Left ventricle myocardium superior (tissue), 1 donor: ENCODE results near the gene DAB1. TPM values are rescaled to one million over a fixed set of nuclear protein-coding genes. Genes with fewer than 3 reads are reported as not detected.
A peak's percentile ranks its signal among the peaks of the same experiment; 100 is the strongest.
"Not testable (repeated sequence)": the region's sequence is repeated elsewhere in the genome, so short reads cannot be mapped to it uniquely, and the experiment has no call there.

ENCODE experiments used
- ATAC-seq: fragments of 200-7000 bp; cut with Tn5 transposase; one replicate; pipeline ENCODE4 v1.9.1; 2020; ENCODE audit warnings: mild to moderate bottlenecking, moderate library complexity
- DNase-seq: peaks from one replicate; pipeline ENCODE4 v3.0.0-alpha.2; 2020
- intact Hi-C: fragments of 100-400 bp; cut with micrococcal nuclease; formaldehyde crosslinking; loops from one replicate; pipeline ENCODE4 v1.11.0; 2022
- total RNA-seq: library from RNA; stranded (reverse); fragmentation: NEBNext Ultra II Directional; extraction: Animal tissue kit (Norgen Biotek cat#: 25700); gene quantifications from one replicate; pipeline ENCODE4 v1.2.1, GENCODE V29; 2021
- donor health status: DM: no; HTN: yes; CAD: no; lungs with severe emphysema.

The DAB1 gene
- total RNA-seq, 1 donor from 2014 or later: 2.6 TPM

DNA sequence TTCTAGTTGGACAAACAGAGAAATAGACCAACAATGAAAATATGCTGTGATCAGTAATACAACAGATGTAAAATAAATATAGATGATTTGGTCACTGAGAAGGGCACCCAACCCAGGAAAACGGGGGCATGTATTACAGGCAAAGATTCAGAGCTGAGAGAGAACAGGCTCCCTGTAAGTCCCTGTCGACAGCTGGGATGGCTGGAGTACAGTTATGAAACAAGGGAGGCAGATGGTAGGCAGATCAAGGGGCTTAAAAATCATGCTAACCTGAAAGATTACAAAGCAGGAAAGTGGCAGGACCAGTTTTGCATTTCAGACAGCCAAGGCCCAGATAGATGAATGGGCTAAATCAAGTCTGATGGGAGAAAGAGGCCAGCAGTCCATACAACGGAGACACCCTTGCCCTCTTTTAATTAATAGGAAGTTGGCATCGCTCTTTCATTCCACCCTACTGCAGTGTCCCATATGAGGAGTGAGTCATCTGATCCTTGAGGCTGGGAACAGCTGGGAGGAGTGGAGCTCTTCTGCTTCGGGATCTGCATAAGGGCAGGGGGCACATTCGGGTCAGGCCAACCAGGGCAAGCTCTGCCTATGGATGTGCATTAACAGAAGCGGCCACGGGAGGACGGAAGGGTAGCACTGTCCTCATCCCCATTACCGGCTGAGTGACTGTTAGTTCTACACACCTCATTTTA lies 171.1 kb downstream of the DAB1 start:
- ATAC-seq (peak; percentile 32), DNase-seq (no peak)
- intact Hi-C loops: no loop called here

DNA sequence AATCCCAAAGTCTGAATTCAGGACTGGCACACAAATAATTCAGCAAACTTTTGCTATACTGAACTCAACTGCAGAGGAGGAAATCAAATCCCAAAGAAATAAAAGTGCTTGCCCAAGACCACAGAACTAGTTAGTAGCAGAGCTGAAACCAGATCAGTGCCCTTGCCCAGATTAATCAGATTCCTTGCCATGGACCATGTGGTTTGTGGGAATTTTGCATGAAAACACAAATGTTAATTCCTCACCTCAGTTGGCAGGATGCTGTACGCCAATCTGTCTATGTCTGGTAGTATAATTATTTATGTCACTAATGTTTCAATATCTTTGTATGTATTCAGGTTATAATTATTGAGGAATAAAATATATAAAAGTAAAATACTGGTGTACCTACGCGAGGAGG lies 173.8 kb downstream of the DAB1 start:
- no peak for ATAC-seq
- no peak for DNase-seq
- intact Hi-C loops: no loop called here

DNA sequence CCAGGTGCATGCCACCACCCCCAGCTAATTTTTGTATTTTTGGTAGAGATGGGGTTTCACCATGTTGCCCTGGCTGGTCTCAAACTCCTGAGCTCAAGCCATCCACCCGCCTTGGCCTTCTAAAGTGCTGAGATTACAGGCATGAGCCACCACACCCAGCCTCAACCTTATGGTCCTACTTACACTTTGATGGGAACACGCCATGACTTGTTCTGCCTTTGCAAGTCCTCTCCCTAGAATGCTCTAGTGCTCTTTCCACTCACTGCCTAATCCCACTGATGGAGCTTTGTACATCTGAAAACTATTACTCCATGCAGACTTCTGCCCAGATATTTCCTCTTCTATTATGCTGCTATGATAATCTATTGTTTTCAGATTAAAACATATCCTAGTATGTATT lies 174.3 kb downstream of the DAB1 start:
- ATAC-seq (no peak), DNase-seq (no peak)
- intact Hi-C loops: no loop called here

DNA sequence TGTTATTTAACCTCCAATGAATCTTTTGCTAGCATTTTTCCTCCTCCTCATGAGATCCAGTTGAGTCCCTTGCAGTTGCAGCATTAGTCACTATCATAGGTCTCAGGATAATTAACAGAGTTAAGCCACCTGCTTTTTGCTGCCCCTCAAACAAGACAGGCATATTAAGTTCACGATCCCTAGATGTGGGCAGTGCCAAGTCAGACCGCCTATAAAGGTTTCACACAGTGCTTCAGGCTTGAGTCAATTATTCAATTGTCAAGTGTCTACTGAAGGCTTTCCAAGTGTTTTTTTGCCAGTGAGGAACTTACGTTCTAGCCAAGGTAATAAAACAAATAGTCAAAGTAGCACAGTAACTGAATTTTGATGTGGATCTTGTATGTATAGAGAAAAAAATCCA lies 175.0 kb downstream of the DAB1 start:
- DNase-seq: no peak
- ATAC-seq: no peak
- intact Hi-C loops: no loop called here

DNA sequence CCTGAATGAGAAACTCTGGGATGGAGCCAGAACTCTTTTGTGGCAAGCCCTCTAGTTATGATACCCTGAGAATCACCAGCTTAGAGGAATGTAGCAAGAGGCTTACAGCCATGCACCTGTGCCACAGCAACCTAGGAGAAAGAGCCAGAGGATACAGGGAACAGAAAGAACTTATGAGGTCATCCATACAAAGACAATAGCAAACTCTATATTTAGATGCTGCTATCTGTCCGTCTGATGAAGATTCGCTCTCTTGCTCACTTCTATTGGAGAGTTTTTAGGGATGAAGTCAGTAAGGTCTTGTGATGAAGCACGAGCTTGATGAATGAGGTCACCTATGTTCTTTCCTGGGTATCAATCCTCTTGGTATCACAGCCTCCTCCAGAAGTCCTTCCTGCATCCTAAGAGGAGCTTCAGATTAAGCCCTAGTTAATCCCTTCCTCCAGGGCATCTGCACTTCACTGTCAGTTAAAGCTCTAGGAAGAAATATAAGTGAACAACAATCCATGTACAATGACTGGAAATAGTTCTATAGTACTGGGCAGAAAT lies 185.6 kb downstream of the DAB1 start:
- intact Hi-C loops: no loop called here
- ATAC-seq (no peak), DNase-seq (no peak)

DNA sequence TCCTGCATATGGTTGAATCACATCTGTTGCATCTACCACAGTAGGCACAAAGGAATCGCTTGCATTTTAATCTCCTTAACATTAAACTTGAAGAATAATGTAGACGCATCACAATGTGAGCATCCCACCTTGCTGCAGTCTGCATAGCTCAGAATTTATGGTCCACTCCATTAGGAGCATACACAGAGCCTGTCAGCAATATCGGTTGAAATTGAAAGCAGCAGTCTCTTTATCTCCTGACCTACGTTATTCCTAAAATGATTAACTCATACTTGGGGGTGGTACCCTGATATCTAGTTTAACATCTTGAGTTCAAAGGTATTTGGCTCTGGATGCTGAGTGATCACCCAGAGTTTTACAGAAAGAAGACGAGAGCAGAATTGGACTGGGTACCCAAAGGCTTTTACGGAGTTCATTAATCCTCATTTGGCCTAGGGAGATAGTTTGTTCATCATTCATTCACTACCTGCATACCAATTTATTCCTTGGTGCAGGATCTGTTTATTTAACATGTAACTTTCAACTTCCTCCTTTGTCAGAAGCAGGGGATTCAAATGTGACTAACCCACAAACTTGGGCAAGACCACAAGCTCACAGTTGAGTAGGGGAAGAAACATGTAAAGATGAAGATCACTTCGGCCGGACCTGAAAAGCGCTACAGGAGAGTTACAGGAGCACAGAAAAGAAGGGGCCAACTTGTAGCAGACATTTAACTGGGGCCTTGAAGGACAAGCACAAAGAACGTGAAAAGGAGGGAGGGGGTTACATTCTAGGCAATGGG lies 187.9 kb downstream of the DAB1 start:
- no peak for DNase-seq
- intact Hi-C loops: no loop called here
- ATAC-seq: no peak

DNA sequence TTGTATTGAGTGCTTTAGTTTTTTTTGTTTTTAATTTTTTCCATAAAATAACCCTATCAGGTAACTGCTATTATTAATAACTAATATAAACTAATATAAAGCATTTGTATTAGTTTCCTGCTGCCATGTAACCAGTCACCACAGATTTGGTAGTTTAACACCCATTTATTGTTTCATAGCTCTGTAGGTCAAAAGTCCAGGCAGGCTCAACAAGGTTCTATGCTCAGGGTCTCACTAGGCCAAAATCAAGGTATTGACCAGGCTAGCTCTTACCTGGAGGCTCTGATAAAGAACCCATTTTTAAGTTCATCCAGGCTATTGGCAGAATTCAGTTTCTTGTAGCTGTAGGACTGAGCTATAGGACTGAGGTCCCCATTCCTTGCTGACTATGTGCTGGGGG lies 189.4 kb downstream of the DAB1 start:
- intact Hi-C loops: no loop called here
- no peak for DNase-seq
- ATAC-seq: no peak

DNA sequence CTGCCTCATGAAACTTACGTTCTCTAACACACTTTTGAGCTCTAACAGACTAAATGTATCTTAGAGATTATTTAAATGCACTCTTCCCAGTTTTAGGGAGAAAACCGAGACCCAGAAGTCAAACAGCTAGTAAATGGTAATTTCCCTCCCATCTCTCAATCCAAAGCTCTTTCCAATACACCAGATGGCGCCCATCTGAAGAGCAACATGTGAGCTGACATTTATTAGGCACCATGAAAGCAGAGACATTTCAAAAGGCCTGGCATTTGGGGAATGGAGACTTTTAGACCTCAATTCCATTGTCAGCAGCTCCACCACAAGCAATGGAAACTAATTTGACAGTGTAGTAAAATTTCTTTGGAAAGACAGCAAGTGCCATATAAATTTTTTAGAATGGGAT lies 191.4 kb downstream of the DAB1 start:
- ATAC-seq (no peak), DNase-seq (no peak)
- intact Hi-C loops: no loop called here

DNA sequence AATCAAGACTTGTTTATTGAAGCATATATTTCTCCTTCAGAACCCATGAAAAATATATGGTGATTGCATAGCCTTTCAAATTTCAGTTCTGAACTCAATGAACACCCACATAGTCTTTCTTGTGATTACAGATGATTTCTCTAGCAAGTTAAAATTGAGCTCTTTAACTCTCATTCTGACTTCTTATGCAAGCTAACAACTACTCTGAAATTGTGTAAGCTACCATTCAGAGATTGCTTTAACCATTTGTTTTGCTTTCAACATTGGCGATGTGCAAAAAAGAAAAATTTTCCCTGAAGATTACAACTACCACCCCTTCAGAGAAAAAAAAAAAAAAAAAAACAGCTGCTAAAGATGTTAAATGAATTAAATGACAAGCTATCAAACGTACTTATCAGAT lies 193.9 kb downstream of the DAB1 start:
- ATAC-seq (no peak), DNase-seq (no peak)

DNA sequence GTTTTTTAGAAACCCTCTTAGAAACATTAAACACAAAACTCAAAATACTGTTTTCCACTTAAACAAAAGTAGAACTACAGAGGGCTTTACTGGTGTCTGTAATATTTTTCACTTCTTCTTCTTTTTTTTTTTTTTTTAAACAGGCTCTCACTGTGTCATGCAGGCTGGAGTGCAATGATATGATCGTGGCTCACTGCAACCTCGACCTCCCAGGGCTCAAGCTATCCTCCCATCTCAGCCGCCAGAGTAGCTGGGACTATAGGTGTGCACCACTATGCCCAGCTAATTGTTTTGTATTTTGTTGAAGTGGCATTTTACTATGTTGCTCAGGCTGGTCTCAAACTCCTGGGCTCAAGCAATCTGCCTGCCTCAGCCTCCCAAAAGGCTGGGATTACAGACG lies 194.8 kb downstream of the DAB1 start:
- DNase-seq (no peak), ATAC-seq (no peak)
- intact Hi-C loops: no loop called here

More for the DNA sequence above, 193.9 kb downstream of the DAB1 start:
- intact Hi-C loops: no loop called here

DNA sequence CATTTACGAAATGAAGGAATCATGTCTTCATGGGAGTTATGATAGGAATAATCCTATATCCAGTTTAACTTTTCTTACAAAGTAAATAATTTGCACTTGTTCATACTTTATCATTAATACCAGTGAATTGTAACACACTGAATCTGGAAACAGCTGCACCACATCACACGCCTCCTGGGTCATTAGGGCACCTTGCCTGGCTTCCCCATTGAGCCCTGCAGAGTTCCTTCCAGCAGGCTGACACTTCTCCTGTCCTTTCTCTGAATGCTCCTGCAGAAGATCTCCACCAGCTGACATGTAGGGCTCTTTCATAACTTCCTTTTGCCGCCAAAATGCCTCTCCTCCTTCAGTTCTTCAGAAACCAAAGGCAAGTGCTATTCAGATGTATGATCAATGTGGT lies 201.1 kb downstream of the DAB1 start:
- intact Hi-C loops: no loop called here
- no peak for DNase-seq
- ATAC-seq: no peak

DNA sequence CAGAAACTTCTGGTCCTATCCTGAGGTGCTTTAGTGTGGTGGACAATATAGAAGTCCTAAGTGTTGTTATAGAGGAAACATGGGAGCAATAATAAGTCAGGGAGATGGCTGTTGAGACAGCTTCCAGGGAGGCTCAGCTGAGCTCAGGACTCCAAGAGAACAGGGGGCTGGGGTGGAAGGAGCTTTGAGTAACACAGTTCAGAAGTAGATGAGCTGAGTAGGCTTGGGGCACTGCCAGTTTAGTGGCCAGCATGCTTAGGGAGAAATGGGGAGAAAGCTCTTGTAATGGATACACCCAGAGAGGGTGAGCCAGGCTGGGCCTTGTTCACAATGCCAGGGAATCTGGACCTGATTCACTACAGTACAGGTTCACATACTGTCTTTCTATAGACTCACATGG lies 201.6 kb downstream of the DAB1 start:
- intact Hi-C loops: no loop called here
- ATAC-seq: no peak
- DNase-seq: no peak

DNA sequence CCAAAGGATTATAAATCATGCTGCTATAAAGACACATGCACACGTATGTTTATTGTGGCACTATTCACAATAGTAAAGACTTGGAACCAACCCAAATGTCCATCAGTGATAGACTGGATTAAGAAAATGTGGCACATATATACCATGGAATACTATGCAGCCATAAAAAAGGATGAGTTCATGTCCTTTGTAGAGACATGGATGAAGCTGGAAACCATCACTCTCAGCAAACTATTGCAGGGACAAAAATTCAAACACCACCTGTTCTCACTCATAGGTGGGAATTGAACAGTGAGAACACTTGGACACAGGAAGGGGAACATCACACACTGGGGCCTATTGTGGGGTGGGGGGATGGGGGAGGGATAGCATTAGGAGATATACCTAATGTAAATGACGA lies 203.0 kb downstream of the DAB1 start:
- DNase-seq, ATAC-seq, intact Hi-C loops: not testable (repeated sequence)

DNA sequence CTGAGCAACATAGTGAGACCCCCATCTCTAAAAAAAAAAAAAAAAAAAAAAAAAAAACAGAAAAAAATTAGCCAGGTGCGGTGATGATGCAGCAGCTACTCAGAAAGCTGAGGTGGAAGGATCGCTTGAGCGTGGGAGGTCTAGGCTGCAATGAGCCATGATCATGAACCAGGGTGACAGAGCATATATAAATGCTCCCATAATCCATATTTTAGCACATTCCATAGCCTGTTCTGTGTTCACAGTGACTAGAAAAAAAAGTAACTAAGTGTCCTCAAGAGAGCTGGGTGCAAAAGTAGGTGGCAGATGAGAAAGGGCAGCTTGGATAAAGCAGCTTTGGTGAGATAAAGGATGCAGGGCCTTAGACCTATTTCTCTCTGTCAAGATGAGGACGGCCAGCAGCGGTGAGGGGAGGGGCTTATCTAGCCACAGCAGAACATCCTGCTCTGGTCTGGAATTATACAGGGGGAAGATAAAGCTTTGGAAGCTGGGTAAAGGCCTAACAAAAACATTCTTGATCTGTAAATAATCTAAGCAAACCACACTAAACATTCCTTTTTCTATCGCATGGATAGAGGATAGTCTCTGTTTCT lies 205.3 kb downstream of the DAB1 start:
- ATAC-seq (peak; percentile 68), DNase-seq (peak; percentile 35)
- intact Hi-C loops: no loop called here

DNA sequence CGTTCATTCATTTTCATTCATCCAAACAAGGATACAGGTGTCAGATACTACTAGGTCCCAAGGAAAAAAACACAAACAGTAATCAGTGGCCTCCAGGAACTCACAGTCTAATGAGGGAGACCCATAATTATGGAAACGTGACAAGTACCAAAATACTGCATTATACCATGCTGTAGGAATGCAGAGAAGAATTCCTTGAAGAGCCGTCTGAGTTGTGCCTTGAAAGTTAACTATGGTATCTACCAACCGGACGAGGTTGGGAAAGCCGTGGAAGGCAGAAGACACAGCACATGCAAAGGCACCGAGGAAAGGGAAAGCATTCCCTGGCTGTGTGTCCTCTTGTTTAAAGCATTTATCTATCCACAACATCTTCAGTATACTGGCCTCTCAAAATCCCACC lies 206.0 kb downstream of the DAB1 start:
- intact Hi-C loops: no loop called here
- ATAC-seq (no peak), DNase-seq (no peak)

DNA sequence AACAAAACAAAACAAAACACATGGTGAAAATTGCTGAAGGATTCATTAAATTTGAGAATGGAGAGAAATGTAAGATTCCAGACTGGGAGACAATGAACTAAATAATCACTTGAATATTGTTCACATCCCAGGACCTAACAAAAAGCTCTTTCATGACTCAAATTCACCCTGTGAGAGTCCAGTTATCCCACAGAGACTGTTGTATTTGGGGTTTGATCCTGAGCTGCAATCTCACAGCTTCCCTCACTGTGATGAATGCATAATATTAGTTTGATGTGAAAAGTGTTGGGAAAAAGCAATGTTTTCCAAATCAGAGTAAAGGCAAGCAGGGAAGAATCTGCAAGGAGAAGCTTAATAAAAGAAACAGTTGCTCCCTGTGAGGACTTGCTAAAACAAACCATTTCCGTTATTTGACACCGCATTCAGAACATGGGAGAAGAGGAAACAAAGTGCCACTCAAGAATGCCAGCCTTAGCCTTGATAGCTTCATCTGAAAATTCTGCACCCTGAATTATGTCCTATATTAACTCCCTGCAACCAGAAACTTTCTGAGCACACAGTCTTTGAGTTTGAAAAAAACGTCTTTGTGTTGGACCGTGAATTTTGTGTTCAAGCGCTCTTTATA lies 208.8 kb downstream of the DAB1 start:
- intact Hi-C loops: no loop called here
- ATAC-seq: no peak
- no peak for DNase-seq

DNA sequence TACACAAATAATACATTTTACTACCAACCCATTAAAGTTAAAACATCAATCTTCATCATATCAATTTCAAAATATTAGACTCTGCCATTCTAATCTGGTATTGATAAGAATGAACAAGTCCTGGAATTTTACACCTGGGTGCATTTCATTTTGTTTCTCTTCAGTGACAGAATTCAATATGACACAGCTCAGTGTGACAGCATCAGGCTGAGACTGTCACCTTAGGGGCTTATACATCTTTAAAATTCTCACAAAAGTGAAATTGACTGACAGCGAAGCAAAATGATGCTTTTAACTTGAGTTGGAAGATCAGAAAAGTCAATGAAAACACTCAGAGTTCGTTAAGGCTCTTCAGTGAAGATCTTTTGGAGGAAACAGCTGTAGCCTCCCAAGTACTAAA lies 213.0 kb downstream of the DAB1 start:
- intact Hi-C loops: no loop called here
- no peak for DNase-seq
- no peak for ATAC-seq

DNA sequence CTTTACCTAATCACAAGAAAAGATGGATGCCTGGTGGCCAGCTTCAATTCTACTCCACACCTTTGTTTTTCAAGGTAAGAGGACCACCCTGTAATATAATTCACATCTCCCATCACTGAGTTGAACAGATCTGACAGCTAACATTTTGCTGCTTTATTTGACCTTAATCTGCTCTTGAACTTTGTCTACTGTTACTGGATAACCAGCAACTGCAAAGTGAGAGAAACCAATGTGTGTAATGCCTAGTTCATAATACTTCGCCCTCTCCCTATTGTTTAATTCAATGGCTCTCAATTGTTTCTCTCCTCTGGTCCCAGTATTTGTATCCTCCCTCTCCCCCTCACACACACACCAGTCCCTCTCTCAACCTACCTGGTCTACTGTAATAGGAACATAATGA lies 214.4 kb downstream of the DAB1 start:
- ATAC-seq (no peak), DNase-seq (no peak)
- intact Hi-C loops: no loop called here

DNA sequence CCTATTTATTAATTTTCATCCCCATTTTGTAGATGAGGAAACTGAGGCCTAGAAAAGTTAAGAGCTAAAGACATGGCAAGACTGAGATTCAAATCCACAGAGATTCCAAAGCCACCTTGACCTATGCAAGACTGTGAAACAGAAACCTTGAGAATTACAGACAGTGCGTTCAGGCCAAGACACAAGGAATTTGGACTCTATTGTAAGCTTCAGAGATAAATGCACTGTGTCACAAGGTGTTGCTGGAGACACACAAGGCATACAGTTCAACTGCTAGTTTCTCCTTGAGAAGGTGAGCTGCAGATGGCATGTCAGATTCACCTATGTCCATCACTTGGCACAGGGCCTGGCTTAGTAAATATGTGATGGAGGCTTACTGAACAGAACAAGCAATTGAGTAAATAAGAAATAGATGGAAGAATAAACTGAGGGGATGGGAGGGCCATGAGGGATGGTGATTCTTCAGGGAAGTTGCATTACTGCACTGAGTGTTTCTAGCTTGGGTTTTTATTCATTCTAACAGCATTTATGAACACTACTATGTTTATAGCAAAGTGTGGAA lies 215.0 kb downstream of the DAB1 start:
- intact Hi-C loops: no loop called here
- ATAC-seq: no peak
- DNase-seq: no peak

DNA sequence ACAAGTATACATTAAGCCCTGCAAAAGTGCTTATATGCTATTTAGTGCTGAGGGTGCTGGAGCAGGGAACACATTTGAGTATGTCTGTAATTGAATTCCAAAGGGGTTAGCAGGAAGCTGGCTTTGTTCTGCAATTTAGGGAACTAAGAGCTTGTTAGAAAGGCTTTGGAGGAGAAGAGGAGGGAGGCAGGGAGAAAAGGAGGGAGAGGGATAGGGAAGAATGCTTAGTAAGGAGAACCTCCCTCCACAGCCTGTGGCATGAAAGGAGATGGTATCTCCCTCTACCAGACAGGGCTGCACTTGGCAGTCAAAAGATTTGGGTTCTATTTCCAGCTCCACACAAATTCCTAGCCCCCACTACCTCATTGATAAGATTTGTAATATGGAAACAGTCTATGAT lies 217.8 kb downstream of the DAB1 start:
- peak; percentile 41 for ATAC-seq
- no peak for DNase-seq
- intact Hi-C loops: no loop called here
